ENCODE measurements around the gene DAAM2. TPM values are rescaled to one million over a fixed set of nuclear protein-coding genes. Genes with fewer than 3 reads are reported as not detected.

DAAM2 gene
- total RNA-seq, 1 donor from 2014 or later, result 31.8 TPM

- Histone ChIP-seq H3K9ac (ENCODE audit: low read depth in 1 of 3, low read length in 3 of 3) (peak overlapping the region in 2 of 3 donors; percentile 30 to 68), H3K4me1 (ENCODE audit: control insufficient read depth in 3 of 3, insufficient read depth in 3 of 3, low read length in 3 of 3) (peaks cover 54 to 62% (median 61%) of the 10 kb centered on the region in 3 donors), H3K9me3 (ENCODE audit: control insufficient read depth in 3 of 3, low read length in 3 of 3) (no peaks in the 10 kb centered on the region), H3K27me3 (ENCODE audit: control insufficient read depth in 3 of 3, insufficient read depth in 3 of 3, low read length in 3 of 3) (no peaks in the 10 kb centered on the region), H3K27ac (ENCODE audit: low read depth, low read length) (peak overlapping the region; percentile 31), H3K36me3 (ENCODE audit: control insufficient read depth in 3 of 3, insufficient read depth in 3 of 3, low read length in 3 of 3) (peaks cover 12 to 15% (median 13%) of the 10 kb centered on the region in 3 donors), H3K4me3 (ENCODE audit: low read length in 3 of 3) (peak overlapping the region; percentile 32 to 41 (median 41))
Observed at GRCh38 chr6:39929733-39930461, 137.7 kb downstream of the DAAM2 start.

- Histone ChIP-seq H3K9me3 (ENCODE audit: control insufficient read depth in 3 of 3, low read length in 3 of 3) (no peaks in the 10 kb centered on the region), H3K4me1 (ENCODE audit: control insufficient read depth in 3 of 3, insufficient read depth in 3 of 3, low read length in 3 of 3) (peaks cover 54 to 67% (median 61%) of the 10 kb centered on the region in 3 donors), H3K36me3 (ENCODE audit: control insufficient read depth in 3 of 3, insufficient read depth in 3 of 3, low read length in 3 of 3) (peaks cover 6 to 8% (median 7%) of the 10 kb centered on the region in 3 donors), H3K27me3 (ENCODE audit: control insufficient read depth in 3 of 3, insufficient read depth in 3 of 3, low read length in 3 of 3) (no peaks in the 10 kb centered on the region), H3K9ac (ENCODE audit: low read depth in 1 of 3, low read length in 3 of 3) (peak overlapping the region in 2 of 3 donors; percentile 30 to 68), H3K4me3 (ENCODE audit: low read length in 3 of 3) (peak overlapping the region; percentile 32 to 41 (median 41)), H3K27ac (ENCODE audit: low read depth, low read length) (peak overlapping the region; percentile 31)
Observed at GRCh38 chr6:39930540-39930939, 138.4 kb downstream of the DAAM2 start.

- Histone ChIP-seq H3K27me3 (ENCODE audit: control insufficient read depth in 3 of 3, insufficient read depth in 3 of 3, low read length in 3 of 3) (no peaks in the 10 kb centered on the region), H3K27ac (ENCODE audit: low read depth, low read length) (peak overlapping the region; percentile 43), H3K9me3 (ENCODE audit: control insufficient read depth in 3 of 3, low read length in 3 of 3) (no peaks in the 10 kb centered on the region), H3K4me3 (ENCODE audit: low read length in 3 of 3) (peak overlapping the region in 2 of 3 donors; percentile 58 to 83), H3K4me1 (ENCODE audit: control insufficient read depth in 3 of 3, insufficient read depth in 3 of 3, low read length in 3 of 3) (peaks cover 54 to 67% (median 61%) of the 10 kb centered on the region in 3 donors), H3K9ac (ENCODE audit: low read depth in 1 of 3, low read length in 3 of 3) (peak overlapping the region in 2 of 3 donors; percentile 30 to 97), H3K36me3 (ENCODE audit: control insufficient read depth in 3 of 3, insufficient read depth in 3 of 3, low read length in 3 of 3) (no peaks in the 10 kb centered on the region)
Observed at GRCh38 chr6:39931607-39932006, 139.4 kb downstream of the DAAM2 start.

- Histone ChIP-seq H3K27me3 (ENCODE audit: control insufficient read depth in 3 of 3, insufficient read depth in 3 of 3, low read length in 3 of 3) (no peaks in the 10 kb centered on the region), H3K27ac (ENCODE audit: low read depth, low read length) (peak overlapping the region; percentile 90), H3K9me3 (ENCODE audit: control insufficient read depth in 3 of 3, low read length in 3 of 3) (no peaks in the 10 kb centered on the region), H3K9ac (ENCODE audit: low read depth in 1 of 3, low read length in 3 of 3) (peak overlapping the region; percentile 44 to 97 (median 94)), H3K4me1 (ENCODE audit: control insufficient read depth in 3 of 3, insufficient read depth in 3 of 3, low read length in 3 of 3) (peaks cover 47 to 61% (median 53%) of the 10 kb centered on the region in 3 donors), H3K36me3 (ENCODE audit: control insufficient read depth in 3 of 3, insufficient read depth in 3 of 3, low read length in 3 of 3) (no peaks in the 10 kb centered on the region), H3K4me3 (ENCODE audit: low read length in 3 of 3) (peak overlapping the region; percentile 58 to 83 (median 62))
Observed at GRCh38 chr6:39932386-39932910, 140.3 kb downstream of the DAAM2 start.

- Histone ChIP-seq H3K36me3 (ENCODE audit: control insufficient read depth in 3 of 3, insufficient read depth in 3 of 3, low read length in 3 of 3) (no peaks in the 10 kb centered on the region), H3K9ac (ENCODE audit: low read depth in 1 of 3, low read length in 3 of 3) (peak overlapping the region; percentile 89 to 97 (median 94)), H3K27ac (ENCODE audit: low read depth, low read length) (peak overlapping the region; percentile 90), H3K4me1 (ENCODE audit: control insufficient read depth in 3 of 3, insufficient read depth in 3 of 3, low read length in 3 of 3) (peaks cover 44 to 61% (median 54%) of the 10 kb centered on the region in 3 donors), H3K4me3 (ENCODE audit: low read length in 3 of 3) (peak overlapping the region; percentile 82 to 91 (median 83)), H3K9me3 (ENCODE audit: control insufficient read depth in 3 of 3, low read length in 3 of 3) (no peaks in the 10 kb centered on the region), H3K27me3 (ENCODE audit: control insufficient read depth in 3 of 3, insufficient read depth in 3 of 3, low read length in 3 of 3) (no peaks in the 10 kb centered on the region)
Observed at GRCh38 chr6:39933669-39934130, 141.5 kb downstream of the DAAM2 start.

- no peaks in the 10 kb centered on the region for H3K36me3 ChIP-seq (ENCODE audit: control insufficient read depth in 3 of 3, insufficient read depth in 3 of 3, low read length in 3 of 3)
- H3K4me1 ChIP-seq (ENCODE audit: control insufficient read depth in 3 of 3, insufficient read depth in 3 of 3, low read length in 3 of 3), result peaks cover 46 to 62% (median 56%) of the 10 kb centered on the region in 3 donors
- peak within 1 kb of the TSS; percentile 89 to 97 (median 94) for H3K9ac ChIP-seq (ENCODE audit: low read depth in 1 of 3, low read length in 3 of 3)
- H3K9me3 ChIP-seq (ENCODE audit: control insufficient read depth in 3 of 3, low read length in 3 of 3), result no peaks in the 10 kb centered on the region
- H3K27me3 ChIP-seq (ENCODE audit: control insufficient read depth in 3 of 3, insufficient read depth in 3 of 3, low read length in 3 of 3), result no peaks in the 10 kb centered on the region
- peak within 1 kb of the TSS; percentile 90 for H3K27ac ChIP-seq (ENCODE audit: low read depth, low read length)
- H3K4me3 ChIP-seq (ENCODE audit: low read length in 3 of 3), result peak within 1 kb of the TSS; percentile 82 to 91 (median 83)
Observed at GRCh38 chr6:39934131-39934757, 142.1 kb downstream of the DAAM2 start, which contains the start of gene MOCS1. TSS of gene MOCS1 (minus strand) at chr6:39934462. CDS start at chr6:39934417, 45 bp downstream.

- Histone ChIP-seq H3K9me3 (ENCODE audit: control insufficient read depth in 3 of 3, low read length in 3 of 3) (no peaks in the 10 kb centered on the region), H3K36me3 (ENCODE audit: control insufficient read depth in 3 of 3, insufficient read depth in 3 of 3, low read length in 3 of 3) (no peaks in the 10 kb centered on the region), H3K27ac (ENCODE audit: low read depth, low read length) (no peak overlapping the region), H3K4me3 (ENCODE audit: low read length in 3 of 3) (no peak overlapping the region), H3K27me3 (ENCODE audit: control insufficient read depth in 3 of 3, insufficient read depth in 3 of 3, low read length in 3 of 3) (no peaks in the 10 kb centered on the region), H3K4me1 (ENCODE audit: control insufficient read depth in 3 of 3, insufficient read depth in 3 of 3, low read length in 3 of 3) (peaks cover 37 to 53% (median 47%) of the 10 kb centered on the region in 3 donors), H3K9ac (ENCODE audit: low read depth in 1 of 3, low read length in 3 of 3) (no peak overlapping the region)
Observed at GRCh38 chr6:39935241-39935640, 143.1 kb downstream of the DAAM2 start.

- H3K4me1 ChIP-seq (ENCODE audit: control insufficient read depth in 3 of 3, insufficient read depth in 3 of 3, low read length in 3 of 3), result peaks cover 24 to 37% (median 31%) of the 10 kb centered on the region in 3 donors
- H3K36me3 ChIP-seq (ENCODE audit: control insufficient read depth in 3 of 3, insufficient read depth in 3 of 3, low read length in 3 of 3), result no peaks in the 10 kb centered on the region
- H3K9ac ChIP-seq (ENCODE audit: low read depth in 1 of 3, low read length in 3 of 3), result no peak overlapping the region
- no peaks in the 10 kb centered on the region for H3K27me3 ChIP-seq (ENCODE audit: control insufficient read depth in 3 of 3, insufficient read depth in 3 of 3, low read length in 3 of 3)
- H3K9me3 ChIP-seq (ENCODE audit: control insufficient read depth in 3 of 3, low read length in 3 of 3), result no peaks in the 10 kb centered on the region
- H3K27ac ChIP-seq (ENCODE audit: low read depth, low read length), result no peak overlapping the region
- no peak overlapping the region for H3K4me3 ChIP-seq (ENCODE audit: low read length in 3 of 3)
Observed at GRCh38 chr6:39936857-39937256, 144.7 kb downstream of the DAAM2 start.

GRCh38 chr6:39937686-39938333 lies 145.6 kb downstream of the DAAM2 start:
- H3K9ac ChIP-seq (ENCODE audit: low read depth in 1 of 3, low read length in 3 of 3), result no peak overlapping the region
- peaks cover 15 to 27% (median 26%) of the 10 kb centered on the region in 3 donors for H3K4me1 ChIP-seq (ENCODE audit: control insufficient read depth in 3 of 3, insufficient read depth in 3 of 3, low read length in 3 of 3)
- H3K4me3 ChIP-seq (ENCODE audit: low read length in 3 of 3), result no peak overlapping the region
- peak overlapping the region; percentile 60 for H3K27ac ChIP-seq (ENCODE audit: low read depth, low read length)
- no peaks in the 10 kb centered on the region for H3K36me3 ChIP-seq (ENCODE audit: control insufficient read depth in 3 of 3, insufficient read depth in 3 of 3, low read length in 3 of 3)
- H3K9me3 ChIP-seq (ENCODE audit: control insufficient read depth in 3 of 3, low read length in 3 of 3), result no peaks in the 10 kb centered on the region
- no peaks in the 10 kb centered on the region for H3K27me3 ChIP-seq (ENCODE audit: control insufficient read depth in 3 of 3, insufficient read depth in 3 of 3, low read length in 3 of 3)
